Left colon (tissue), 2 donors: ENCODE results near the gene MBTPS1. TPM values are rescaled to one million over a fixed set of nuclear protein-coding genes. Genes with fewer than 3 reads are reported as not detected.

Source experiments
- ATAC-seq: fragments of 200-7000 bp; cut with Tn5 transposase; one replicate; pipeline ENCODE4 v1.9.1; 2020; ENCODE audit warnings: mild to moderate bottlenecking, moderate library complexity
- DNase-seq, 2 donors: peaks; one replicate each; pipeline ENCODE4 v3.0.0-alpha.2; 2020
- intact Hi-C, 2 donors: fragments of 100-400 bp; cut with DNase I in 1 of 2; cut with micrococcal nuclease in 1 of 2; formaldehyde crosslinking; loops; one replicate each; pipeline versions ENCODE4 v1.11.2 to v1.14.0; 2022; cut with DNase I, micrococcal nuclease
- total RNA-seq, 2 donors: library from RNA; stranded (reverse); fragmentation: NEBNext Ultra II Directional; extraction: Animal tissue kit (Norgen Biotek cat#: 25700); gene quantifications; one replicate each; pipeline ENCODE4 v1.2.1, GENCODE V29; 2021
- donor health status: DM: no; HTN: no; CAD: no.
- donor health status: DM: yes; HTN: yes; CAD: no.

The MBTPS1 gene
- total RNA-seq, 2 donors from 2014 or later = 68.5 to 73.8 TPM

DNA sequence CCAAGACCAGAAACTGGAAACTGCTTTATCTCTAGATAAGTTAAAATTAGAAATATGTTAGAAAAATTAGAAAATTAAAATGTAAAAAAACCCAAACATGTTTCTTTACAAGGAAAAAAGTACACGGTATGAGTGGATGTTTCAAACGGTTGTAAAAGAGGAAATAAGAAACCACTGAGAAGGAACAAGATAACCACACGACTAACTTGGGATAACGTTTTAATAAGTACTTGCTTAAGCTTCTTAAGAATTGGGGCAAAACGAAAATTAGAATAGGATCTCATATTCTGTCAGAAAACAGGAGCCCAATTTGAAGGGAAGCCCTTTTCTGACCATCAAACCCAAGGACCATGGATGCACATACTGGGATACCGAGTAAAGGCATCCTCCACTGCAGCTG is 31.0 kb downstream of the MBTPS1 start:
- intact Hi-C loops = loop anchor here in 1 of 2 donors (10.0 kb wide), 1 partner anchor 99 kb away; the partner anchor contains the start of gene TAF1C
- DNase-seq (no peak), ATAC-seq (no peak)

DNA sequence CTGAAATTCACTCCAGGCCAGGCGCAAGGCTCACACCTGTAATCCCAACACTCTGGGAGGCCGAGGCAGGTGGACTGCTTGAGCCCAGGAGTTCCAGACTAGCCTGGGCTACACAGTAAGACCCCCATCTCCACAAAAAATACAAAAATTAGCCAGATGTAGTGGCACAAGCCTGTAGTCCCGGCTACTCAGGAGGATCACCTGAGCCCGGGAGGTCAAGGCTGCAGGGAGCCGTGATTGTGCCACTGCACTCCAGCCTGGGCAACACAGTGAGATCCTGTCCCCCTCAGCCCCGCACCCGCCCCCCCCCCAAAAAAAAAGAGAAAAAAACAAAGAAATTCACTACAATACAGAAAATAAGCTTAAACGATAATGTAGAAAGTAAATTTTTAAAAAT is 31.5 kb downstream of the MBTPS1 start:
- DNase-seq (no peak), ATAC-seq (no peak)
- intact Hi-C loops = loop anchor here in 1 of 2 donors (10.0 kb wide), 1 partner anchor 100 kb away; the partner anchor contains the start of gene TAF1C

DNA sequence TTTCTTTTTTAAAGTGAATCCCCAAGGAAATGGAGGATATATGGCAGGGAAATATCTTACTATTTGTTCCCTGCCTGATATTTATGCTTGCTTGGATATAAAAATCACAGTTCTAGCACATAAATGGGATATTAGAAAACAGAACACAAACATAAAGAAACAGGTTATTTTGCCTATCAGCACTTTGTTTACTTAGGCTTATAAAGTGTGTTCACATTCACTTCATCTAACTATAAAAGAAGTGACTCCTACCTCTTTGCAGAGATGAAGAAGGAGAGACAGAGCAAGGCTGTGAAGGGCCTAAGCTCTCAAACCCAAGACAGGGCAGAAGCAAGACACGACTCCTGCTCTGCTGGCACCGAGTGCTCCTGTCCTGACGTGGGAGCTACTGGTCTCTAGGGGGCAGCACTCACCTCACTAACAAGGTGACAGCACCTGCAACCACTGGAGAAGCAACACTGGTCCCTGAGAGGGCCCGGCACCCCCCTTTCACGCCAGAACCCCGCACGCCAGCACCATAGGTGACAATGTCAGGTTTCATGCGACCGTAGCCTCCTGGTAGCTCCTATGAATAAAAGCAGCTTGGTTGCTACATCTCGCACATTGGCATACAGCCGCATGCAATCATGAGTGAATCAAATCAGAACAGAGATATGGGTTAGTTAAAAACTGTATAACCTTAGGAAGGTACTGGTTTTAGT is 32.0 kb downstream of the MBTPS1 start:
- intact Hi-C loops = loop anchor here in 1 of 2 donors (10.0 kb wide), 1 partner anchor 100 kb away; the partner anchor contains the start of gene TAF1C
- peak; percentile 87 for ATAC-seq

DNA sequence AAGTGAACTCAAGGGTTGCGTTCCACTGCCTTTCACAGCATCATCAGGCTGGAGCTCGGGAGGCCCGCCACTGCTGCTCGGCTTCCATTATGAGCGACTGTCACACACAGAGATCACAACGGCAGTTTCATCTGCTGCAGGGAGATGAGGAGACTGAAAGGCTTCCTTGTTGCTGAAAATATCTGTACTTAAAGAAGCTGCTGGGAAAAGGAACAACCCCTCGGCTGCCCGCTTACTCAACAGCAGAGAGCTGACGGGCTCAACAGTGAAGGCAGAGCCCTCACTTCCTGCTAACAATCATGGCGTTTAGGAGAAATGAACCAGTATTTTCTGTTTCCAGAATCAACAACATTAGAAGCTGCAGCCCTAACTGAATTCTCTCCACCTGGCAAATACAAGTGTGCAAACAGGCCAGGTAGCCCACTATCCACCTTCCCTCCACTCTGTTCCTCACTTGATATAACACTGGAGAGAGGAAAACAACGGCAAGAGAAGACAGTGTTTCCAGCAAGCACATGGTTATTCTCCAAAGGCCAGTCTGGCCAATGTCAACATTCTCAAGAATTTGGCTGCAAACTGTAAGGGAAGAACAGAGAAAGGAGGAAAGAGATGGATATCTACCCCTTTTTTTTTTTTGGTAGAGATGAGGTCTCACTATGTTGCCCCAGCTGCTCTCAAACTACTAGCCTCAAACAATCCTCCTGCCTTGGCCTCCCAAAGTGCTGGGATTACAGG is 33.7 kb downstream of the MBTPS1 start:
- DNase-seq (no peak), ATAC-seq (no peak)
- intact Hi-C loops = loop anchor here in 1 of 2 donors (10.0 kb wide), 1 partner anchor 102 kb away; the partner anchor contains the start of gene TAF1C

More for the DNA sequence above, 32.0 kb downstream of the MBTPS1 start:
- DNase-seq = peak; percentile 67 to 83

DNA sequence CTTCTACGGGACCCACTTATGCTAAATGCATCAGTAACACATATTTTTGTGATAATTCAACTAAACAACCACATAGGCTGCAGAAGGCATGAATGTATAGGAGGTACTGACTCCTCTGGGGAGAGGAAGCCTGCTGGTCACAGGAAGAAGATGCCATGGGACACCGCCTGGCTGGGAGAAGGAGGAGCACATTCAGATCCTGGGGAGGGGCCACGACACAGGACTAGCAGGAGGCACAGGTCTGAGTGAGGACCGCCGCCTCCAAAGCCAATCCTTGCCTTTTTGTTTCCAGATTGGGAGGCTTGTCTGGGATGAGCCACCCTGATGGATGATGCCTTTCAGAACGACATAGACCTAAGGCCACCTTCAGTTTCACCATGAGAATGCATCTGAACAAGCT is 34.6 kb downstream of the MBTPS1 start:
- ATAC-seq (no peak), DNase-seq (no peak)
- intact Hi-C loops = loop anchor here in 1 of 2 donors (10.0 kb wide), 1 partner anchor 103 kb away; the partner anchor contains the start of gene TAF1C

DNA sequence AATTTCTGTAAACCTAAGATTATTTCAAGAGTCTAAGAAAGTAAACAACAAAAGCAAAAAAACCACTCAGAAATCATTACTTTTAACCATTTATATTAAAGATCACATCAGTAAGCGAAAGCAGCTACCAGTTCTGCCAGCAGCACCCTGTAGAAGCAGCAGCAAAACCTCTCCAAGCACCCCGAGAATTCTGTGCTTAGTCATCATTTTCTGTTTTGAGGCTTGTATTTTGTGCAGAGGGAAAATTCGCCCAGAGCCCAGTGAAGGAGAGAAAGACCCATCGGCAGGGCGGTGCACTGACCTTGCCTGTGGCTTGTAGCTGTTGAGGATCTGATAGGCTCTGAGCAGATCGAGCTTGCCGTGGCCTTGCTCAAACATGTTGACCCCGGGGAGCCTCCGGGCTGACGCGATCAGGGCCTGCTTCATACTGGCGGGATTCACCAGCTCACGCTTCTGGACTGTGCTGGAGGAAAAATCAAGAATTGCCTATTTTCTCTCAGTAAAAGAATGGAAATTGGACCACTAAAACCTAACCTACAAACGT is 35.2 kb downstream of the MBTPS1 start:
- no peak for ATAC-seq
- DNase-seq = no peak
- intact Hi-C loops = loop anchor here in 1 of 2 donors (10.0 kb wide), 1 partner anchor 103 kb away; the partner anchor contains the start of gene TAF1C

DNA sequence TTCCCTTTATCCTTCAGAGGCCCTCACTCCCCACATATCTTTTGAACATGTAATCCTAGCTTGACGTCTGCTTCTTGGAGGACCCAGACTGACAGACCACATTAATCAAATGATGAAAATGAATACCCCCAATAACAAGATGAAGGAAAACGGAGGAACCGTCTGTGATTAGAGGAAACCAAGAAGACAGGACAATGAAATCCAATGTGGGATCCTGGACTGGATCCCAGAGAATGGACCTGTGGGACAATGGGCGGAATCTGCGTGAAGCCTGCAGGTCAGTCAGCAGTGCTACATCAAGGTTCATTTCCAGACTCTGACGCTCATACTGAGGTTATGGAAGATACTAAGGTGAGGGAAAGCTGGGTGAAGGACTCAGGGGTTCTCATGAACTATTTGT is 35.9 kb downstream of the MBTPS1 start:
- intact Hi-C loops = loop anchor here in 1 of 2 donors (10.0 kb wide), 1 partner anchor 104 kb away; the partner anchor contains the start of gene TAF1C
- ATAC-seq (no peak), DNase-seq (no peak)

DNA sequence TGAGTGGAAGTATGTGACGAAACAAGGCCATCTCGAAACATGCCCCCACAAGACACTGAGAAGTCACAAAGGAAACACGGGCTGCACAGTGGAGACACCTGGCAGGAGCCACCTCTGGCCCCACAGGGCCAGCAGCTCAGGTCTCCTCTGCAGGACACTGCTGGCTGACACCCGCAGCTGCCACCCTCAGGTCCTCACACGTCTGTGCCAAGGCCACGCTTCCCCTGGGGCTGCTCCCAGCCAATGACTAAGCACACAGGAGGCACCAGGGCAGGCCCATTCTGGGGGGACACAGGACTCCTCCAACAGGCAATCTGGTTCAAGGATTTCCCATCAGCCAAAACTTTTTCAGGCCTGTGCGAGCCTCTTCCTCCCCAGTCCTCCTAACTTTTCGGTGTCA is 36.4 kb downstream of the MBTPS1 start:
- ATAC-seq (no peak), DNase-seq (no peak)
- intact Hi-C loops = loop anchor here in 1 of 2 donors (10.0 kb wide), 1 partner anchor 104 kb away; the partner anchor contains the start of gene TAF1C

DNA sequence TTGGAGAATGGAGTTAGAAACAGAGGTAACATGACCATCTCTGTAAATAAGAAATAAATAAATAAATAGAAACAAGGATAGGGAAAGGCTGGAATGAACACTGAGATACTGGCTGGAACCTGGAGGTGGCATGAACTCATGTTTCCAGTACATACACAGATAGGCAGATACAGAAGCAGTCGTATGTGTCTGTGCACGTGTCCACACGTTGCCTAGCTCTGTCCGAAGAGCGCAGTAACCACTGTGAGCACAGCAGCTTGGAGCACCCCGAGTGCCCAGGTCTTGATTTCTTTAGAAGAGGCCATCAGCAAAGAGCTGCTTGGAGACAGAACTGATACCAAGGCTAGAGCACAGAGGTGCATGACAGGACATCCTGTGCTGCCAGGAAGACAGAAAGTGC is 37.1 kb downstream of the MBTPS1 start:
- intact Hi-C loops = loop anchor here in 1 of 2 donors (10.0 kb wide), 1 partner anchor 105 kb away; the partner anchor contains the start of gene TAF1C
- ATAC-seq = no peak
- DNase-seq = no peak

DNA sequence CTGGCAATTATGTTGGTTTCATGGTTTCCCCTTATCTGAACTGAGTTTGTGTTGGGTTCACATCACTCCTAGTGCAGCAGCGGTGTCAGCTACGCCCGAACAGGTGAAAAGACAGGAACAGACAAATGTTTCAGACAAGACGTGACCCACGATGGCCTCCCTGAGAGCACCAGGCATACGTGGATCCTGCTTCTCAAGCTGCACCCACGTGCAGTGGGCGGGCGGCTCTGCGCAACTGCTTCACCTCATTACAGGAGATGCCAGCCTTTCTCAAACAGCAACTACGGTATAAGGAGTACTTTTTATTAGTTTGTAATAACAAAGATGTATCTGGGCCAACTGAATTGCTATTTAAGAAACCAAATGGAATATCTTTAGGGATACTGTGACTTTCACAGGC is 41.4 kb downstream of the MBTPS1 start:
- ATAC-seq = no peak
- intact Hi-C loops = no loop called here

DNA sequence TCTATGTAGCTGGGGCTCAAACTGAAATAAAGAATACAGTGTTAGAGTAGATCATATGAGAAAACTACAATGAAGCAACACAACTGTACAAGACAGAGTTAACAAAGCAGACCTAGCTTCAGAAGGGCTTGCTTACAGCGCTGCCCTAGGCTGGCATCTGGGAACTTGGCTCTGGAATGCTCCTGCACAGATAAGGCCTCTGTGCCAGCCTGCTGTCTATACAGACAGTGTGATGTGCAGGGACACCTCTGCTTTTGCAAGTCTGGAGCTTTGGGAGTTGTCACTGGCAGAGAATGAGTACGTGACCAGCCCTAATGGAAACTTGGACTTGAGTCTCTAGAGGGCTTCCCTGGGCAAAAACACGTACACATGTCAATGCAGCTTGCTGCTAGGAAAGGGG is 42.0 kb downstream of the MBTPS1 start:
- intact Hi-C loops = no loop called here
- no peak for ATAC-seq
- no peak for DNase-seq

More for the DNA sequence above, 41.4 kb downstream of the MBTPS1 start:
- DNase-seq = no peak

DNA sequence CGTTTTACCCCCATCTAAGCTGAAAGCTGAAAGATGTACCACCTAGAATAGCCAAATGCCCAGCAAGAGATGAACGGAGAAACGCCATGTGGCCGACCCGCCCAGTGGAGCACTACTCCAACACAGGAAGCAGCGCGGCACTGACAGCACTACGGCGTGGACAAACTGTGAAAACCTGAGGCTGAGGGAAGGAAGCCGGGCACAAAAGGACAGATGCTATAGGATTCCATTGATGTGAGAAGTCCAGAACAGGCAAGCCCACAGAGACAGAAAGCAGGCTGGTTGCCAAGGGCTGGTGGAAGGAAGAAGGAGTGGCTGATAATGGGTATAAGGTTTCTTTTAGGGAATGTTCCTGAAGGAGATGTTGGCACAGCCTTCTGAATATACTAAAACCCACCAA is 44.7 kb downstream of the MBTPS1 start:
- intact Hi-C loops = no loop called here
- DNase-seq (no peak), ATAC-seq (no peak)

DNA sequence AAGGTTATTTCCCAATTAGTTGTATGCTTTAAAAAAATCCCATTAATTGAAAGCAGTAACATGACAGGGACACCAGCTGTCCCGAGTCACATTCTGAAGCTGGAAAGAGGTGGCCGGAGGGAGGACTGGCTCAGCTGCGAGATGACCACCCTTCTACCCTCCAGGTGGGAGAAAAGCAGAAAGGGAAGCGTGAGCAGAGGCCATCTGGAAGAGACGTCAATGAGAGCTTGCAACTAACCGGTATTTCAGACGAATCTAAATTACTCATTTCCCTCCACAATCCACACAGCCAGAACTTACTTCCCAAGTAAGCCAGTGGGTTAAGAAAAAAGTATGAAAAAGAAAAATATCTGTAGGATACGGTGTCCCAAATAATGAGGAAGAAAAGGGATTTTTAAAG is 45.6 kb downstream of the MBTPS1 start:
- intact Hi-C loops = no loop called here
- no peak for DNase-seq
- ATAC-seq = no peak

DNA sequence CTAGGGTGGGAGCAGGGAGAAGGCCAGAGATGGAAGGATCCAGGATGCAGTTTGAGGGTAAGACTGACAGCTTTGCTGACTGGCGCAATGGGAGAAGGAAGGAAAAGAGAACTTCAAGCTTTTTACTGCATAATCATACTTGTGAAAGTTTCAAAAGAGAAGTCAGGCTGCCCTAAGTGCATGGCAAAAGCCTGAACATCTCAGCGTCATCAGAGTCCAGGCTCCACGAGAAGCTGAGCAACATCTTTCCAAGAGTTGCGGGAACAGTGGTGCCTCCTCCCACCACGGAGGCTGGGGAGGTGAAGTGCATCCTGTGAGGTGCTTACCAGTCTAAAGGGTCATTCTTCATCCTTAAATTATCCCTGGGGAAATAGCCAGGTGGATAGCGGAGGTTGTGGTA is 47.2 kb downstream of the MBTPS1 start:
- DNase-seq (no peak), ATAC-seq (no peak)
- intact Hi-C loops = loop anchor here in 1 of 2 donors (10.0 kb wide), 2 partner anchors 105 to 245 kb away; partner anchors contain the start of gene NECAB2

DNA sequence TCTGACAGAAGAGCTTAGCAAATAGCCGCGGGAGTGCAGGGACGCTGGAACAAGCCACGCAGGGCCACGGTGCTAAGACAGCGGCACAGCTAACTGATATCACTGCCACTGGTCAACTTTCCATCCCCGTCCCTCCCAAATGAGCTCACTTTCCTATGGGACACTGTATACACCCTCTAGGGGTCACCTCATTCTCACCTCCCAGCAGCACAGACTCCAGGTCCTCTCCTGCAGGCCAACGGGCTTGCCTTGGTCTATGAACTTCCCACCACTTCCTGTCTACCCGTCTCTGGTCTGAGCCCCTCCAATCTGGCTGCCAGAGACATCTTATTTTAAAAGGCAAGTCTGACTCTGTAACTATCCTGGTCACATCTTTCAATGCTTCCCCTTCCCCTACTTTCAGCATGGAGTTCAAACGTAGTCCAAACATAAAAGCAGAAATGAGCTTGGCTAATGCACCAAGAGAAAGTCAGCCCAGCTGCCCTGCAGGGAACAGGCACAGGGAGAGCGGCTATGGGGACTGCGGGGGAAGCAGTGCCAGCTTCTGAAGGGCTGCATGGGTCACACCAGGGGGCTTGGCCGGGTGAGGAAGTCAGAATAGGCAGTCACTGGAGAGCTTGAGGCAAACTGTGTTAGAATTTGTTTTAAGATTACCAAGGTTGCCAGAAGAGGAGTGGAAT is 47.8 kb downstream of the MBTPS1 start:
- intact Hi-C loops = loop anchor here in 1 of 2 donors (10.0 kb wide), 2 partner anchors 104 to 244 kb away; partner anchors contain the start of gene NECAB2
- no peak for DNase-seq
- ATAC-seq = no peak

DNA sequence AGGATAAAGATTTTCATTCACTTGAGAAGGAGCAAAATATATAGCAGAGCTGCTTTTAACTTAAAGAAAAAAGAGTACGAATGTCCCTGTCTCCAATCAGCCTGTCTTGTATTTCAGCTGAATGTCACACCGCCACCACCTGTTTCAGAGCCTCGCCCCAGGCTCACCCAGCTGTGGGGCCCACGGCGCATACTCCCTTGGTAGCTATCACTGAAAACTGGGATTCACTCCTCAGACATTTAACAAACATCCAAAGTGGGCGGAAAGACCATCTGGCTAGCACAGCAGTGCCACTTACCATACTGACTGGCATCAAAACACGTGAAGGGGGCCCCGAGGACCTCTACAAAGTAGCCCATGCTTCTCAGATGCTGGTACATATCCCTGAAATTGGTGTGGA is 48.7 kb downstream of the MBTPS1 start:
- no peak for DNase-seq
- no peak for ATAC-seq
- intact Hi-C loops = loop anchor here in 1 of 2 donors (10.0 kb wide), 2 partner anchors 103 to 243 kb away; partner anchors contain the start of gene NECAB2

DNA sequence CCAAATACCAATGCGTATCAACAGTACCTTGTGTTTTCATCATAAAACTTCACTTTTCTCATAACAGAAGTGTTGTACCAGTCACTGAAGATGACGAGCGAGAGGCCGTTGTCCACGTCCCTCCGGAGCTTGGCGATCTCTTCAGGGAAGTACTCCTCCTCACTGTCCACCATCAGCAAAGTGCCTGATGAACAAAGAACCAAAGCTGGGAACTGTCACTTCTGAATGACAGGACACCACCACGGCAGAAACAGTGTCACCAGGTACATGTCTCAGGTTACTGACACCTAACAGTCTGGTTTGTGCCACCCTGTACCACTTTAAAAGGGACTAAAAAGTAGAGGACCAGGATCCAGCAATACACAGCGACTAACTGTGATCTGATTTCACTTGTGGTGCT is 49.1 kb downstream of the MBTPS1 start:
- intact Hi-C loops = loop anchor here in 1 of 2 donors (10.0 kb wide), 2 partner anchors 103 to 243 kb away; partner anchors contain the start of gene NECAB2
- ATAC-seq (no peak), DNase-seq (no peak)

DNA sequence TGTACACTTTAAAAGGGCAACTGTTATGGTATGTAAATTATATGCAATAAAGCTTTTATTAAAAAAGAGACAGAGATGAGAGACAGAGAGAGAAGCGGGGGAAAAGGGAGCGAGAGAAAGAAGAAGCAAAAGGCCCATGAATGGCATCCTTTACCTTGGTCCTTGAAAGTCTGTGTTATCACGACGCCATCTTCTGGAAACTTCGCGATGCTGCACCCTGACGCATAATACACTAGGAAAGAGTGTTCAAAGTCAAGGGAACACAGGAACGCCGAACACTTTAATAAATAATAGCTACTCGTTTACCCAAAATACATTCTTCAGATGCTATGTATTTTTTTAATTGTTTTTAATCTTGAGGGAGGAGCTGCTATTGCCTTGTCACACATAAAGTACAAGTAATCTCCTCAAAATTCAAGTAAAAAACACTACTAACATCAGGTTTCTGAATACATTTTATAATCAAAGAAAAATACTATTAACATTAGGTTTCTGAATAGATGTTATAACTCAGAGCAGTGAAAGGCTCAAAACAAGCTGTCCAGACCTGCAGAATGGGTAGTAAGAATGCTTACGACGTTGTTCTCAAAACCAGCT is 51.1 kb downstream of the MBTPS1 start:
- intact Hi-C loops = loop anchor here in 1 of 2 donors (10.0 kb wide), 2 partner anchors 101 to 241 kb away; partner anchors contain the start of gene NECAB2
- DNase-seq (peak in 1 of 2 donors; percentile 56), ATAC-seq (peak; percentile 74)
